Erythroblast (primary cell): ENCODE data around the gene CHRNB2.

Experiments used
- GATA1 ChIP-seq: IDR thresholded peaks from 2 replicates; pipeline ENCODE4 v1.6.1; 2011; ENCODE audit warnings: low read depth, mild to moderate bottlenecking, control low read depth, low read length, moderate library complexity
- POLR2A ChIP-seq: IDR thresholded peaks from 2 replicates; pipeline ENCODE4 v1.6.1; 2011; ENCODE audit warnings: mild to moderate bottlenecking, low read length

GRCh38 chr1:154529308-154529707 lies 38.3 kb upstream of the CHRNB2 start:
- TF ChIP-seq POLR2A: no peak
- TF ChIP-seq GATA1: no peak
